Endometrium (tissue), 2 donors: ENCODE data around the gene PREX1.
"Not testable (repeated sequence)": the region's sequence is repeated elsewhere in the genome, so short reads cannot be mapped to it uniquely, and the experiment has no call there.

ENCODE experiments used
- FAIRE-seq: peaks from 2 replicates; lab custom pipeline; 2012; peaks lifted over from hg19 to GRCh38; lab: Jason Lieb, UNC
- donor health status: control.
- donor health status: control.

The PREX1 gene

GRCh38 chr20:48847498-48848205, 19.9 kb upstream of the PREX1 start:
- no peak for FAIRE-seq

GRCh38 chr20:48846516-48847492, 19.0 kb upstream of the PREX1 start:
- no peak for FAIRE-seq

GRCh38 chr20:48845721-48846306, 18.0 kb upstream of the PREX1 start:
- FAIRE-seq, result no peak

- no peak for FAIRE-seq
Measured at GRCh38 chr20:48844996-48845395, 17.2 kb upstream of the PREX1 start.

GRCh38 chr20:48843896-48844295, 16.1 kb upstream of the PREX1 start:
- not testable (repeated sequence) for FAIRE-seq

GRCh38 chr20:48843057-48843806, 15.4 kb upstream of the PREX1 start:
- no peak for FAIRE-seq

- no peak for FAIRE-seq
Measured at GRCh38 chr20:48841875-48842529, 14.2 kb upstream of the PREX1 start.

- FAIRE-seq, result no peak
Measured at GRCh38 chr20:48841196-48841874, 13.5 kb upstream of the PREX1 start.

- FAIRE-seq, result no peak
Measured at GRCh38 chr20:48839154-48839917, 11.5 kb upstream of the PREX1 start.

- no peak for FAIRE-seq
Measured at GRCh38 chr20:48837014-48837413, 9.2 kb upstream of the PREX1 start.

- no peak for FAIRE-seq
Measured at GRCh38 chr20:48835390-48835789, 7.6 kb upstream of the PREX1 start.

- FAIRE-seq, result no peak
Measured at GRCh38 chr20:48834278-48834677, 6.5 kb upstream of the PREX1 start.

- no peak for FAIRE-seq
Measured at GRCh38 chr20:48832405-48832730, 4.6 kb upstream of the PREX1 start.

- no peak for FAIRE-seq
Measured at GRCh38 chr20:48831718-48832404, 4.1 kb upstream of the PREX1 start.

GRCh38 chr20:48830826-48831318, 3.1 kb upstream of the PREX1 start:
- no peak for FAIRE-seq

GRCh38 chr20:48829940-48830339, 2.1 kb upstream of the PREX1 start:
- no peak for FAIRE-seq

- no peak for FAIRE-seq
Measured at GRCh38 chr20:48828734-48829460, 1.1 kb upstream of the PREX1 start.

GRCh38 chr20:48826883-48827771, 672 bp downstream of the PREX1 start:
- FAIRE-seq, result no peak
